Measurements from ENCODE around the gene GLIS1. TPM values are rescaled to one million over a fixed set of nuclear protein-coding genes. Genes with fewer than 3 reads are reported as not detected.

The GLIS1 gene
- total RNA-seq, 2 donors from 2014 or later: not detected

DNA sequence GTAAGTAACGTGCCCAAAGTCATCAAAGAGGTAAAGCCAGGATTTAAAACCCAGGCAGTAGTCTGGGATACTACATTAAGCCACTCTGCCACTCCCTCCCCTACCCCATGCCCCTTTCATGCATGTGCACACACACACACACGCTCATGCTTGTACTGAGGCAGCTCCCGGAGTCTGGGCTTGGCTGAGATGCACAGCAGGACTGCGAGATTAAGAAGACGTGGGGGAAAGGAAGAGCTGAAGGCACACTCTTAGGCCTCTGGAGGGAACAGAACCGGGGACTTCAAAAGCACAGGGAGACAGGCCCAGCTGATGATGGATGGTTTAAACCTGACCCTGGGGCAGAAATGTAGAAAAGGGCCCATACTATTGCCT lies 98.3 kb downstream of the GLIS1 start:
- H3K36me3 Mint-ChIP-seq: no peaks in the 10 kb centered on the region
- H3K9me3 Mint-ChIP-seq: no peaks in the 10 kb centered on the region
- ATAC-seq (no peak), DNase-seq (ENCODE audit: low spot score) (no peak)
- no peak overlapping the region for H3K4me3 Mint-ChIP-seq
- H3K4me1 Mint-ChIP-seq (ENCODE audit: low read depth in 2 of 2): no peaks in the 10 kb centered on the region
- H3K27me3 Mint-ChIP-seq: peaks cover 0 to 5% of the 10 kb centered on the region in 2 donors
- H3K27ac Mint-ChIP-seq: no peak overlapping the region

DNA sequence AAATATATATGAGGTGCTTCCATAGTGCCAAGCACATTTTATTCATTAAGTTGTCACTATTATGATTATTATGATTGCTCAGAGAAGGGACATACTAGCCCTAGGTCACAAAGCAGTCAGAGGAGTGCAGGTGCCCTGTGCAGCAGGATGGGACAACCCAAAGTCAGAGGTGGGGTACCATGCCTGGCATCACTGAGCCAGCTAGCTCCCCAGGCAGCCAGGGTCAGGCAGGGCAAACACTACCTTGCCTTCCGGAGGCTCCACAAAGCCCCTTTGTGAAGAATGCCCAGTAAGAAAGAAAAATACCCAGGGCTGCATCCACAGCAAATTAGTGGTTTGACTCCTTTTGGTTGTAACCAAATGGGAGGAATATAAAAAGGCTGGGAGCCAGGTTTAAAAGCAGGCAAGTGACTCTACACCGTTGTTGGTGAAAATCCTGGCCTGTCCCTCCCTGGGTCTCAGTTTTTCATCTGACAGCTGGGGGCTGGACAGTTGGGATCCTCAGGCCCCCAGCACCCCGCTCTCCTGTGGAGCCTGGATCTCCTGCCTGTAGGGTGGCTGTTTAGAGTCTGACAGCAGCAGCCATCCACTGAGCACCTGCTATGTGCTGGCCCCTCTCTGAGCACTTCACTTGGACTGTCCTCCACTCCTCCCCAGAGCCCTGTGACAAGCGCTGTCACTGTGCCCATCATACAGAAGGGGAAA lies 98.8 kb downstream of the GLIS1 start:
- Mint-ChIP-seq H3K27ac (no peak overlapping the region), H3K36me3 (no peaks in the 10 kb centered on the region), H3K27me3 (peaks cover 0 to 5% of the 10 kb centered on the region in 2 donors), H3K4me3 (no peak overlapping the region), H3K4me1 (ENCODE audit: low read depth in 2 of 2) (no peaks in the 10 kb centered on the region), H3K9me3 (no peaks in the 10 kb centered on the region)
- DNase-seq (ENCODE audit: low spot score) (no peak), ATAC-seq (no peak)

DNA sequence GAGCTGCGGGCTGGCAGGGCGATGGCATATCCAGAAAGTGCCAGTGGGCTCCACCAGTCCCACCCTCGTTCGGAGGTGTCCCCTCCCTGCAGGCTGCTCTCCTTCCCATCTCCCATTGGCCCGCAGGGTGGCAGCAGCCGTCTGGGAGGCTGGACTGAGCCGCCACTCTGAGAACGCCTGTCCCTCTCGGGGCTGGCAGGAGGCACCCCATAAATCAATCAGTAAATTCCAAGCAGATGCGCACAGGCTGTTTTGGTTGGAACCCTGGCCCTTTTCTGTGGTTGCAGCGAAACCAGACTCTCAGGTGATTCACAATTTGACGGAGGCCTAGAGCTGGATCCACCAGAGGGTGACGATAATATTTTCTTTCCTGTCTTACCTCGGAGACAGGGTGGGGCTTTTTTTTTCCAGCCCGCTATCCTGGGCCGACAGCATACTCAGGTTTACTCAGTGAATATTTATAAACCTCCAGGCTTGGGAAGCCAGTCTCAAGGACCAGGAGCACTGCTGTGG lies 99.7 kb downstream of the GLIS1 start:
- Mint-ChIP-seq H3K4me3 (no peak overlapping the region), H3K27me3 (peaks cover 0 to 5% of the 10 kb centered on the region in 2 donors), H3K9me3 (no peaks in the 10 kb centered on the region), H3K4me1 (ENCODE audit: low read depth in 2 of 2) (no peaks in the 10 kb centered on the region), H3K27ac (no peak overlapping the region), H3K36me3 (no peaks in the 10 kb centered on the region)
- no peak for ATAC-seq
- no peak for DNase-seq (ENCODE audit: low spot score)

DNA sequence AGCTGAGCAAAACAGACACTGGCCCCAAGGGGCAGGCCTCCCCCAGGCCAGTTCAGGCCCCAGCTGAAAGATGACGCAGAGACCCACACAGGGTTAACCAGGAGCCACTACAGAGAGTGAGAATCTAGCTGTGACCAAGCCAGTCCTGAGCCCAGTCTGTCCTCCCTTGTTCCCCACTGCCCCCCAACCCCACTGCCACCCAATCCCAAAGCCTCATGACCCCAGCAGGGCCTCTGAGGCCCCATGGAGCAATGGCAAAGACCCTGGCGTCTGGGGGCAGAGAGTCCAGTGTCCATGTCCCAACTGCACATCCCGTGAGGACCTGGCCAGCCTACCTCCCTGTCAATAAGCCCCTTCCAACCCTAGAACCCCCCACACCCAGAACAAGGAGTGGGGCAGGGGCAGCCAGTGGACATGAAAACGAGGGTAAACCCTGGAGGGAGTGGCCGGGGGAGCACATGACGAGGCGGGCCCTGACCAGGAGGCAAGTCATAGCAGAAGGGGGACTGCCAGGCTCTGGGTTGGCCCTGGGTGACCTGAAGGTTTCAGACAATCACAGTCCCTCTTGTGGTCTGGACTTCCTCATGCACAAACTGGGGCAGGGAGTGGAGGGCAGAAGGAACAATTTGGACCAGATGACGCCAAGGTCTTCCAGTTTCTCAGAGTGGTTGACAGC lies 100.5 kb downstream of the GLIS1 start:
- Mint-ChIP-seq H3K27me3 (peaks cover 0 to 5% of the 10 kb centered on the region in 2 donors), H3K36me3 (no peaks in the 10 kb centered on the region), H3K4me3 (no peak overlapping the region), H3K27ac (no peak overlapping the region), H3K4me1 (ENCODE audit: low read depth in 2 of 2) (no peaks in the 10 kb centered on the region), H3K9me3 (no peaks in the 10 kb centered on the region)
- ATAC-seq: no peak
- DNase-seq (ENCODE audit: low spot score): no peak

DNA sequence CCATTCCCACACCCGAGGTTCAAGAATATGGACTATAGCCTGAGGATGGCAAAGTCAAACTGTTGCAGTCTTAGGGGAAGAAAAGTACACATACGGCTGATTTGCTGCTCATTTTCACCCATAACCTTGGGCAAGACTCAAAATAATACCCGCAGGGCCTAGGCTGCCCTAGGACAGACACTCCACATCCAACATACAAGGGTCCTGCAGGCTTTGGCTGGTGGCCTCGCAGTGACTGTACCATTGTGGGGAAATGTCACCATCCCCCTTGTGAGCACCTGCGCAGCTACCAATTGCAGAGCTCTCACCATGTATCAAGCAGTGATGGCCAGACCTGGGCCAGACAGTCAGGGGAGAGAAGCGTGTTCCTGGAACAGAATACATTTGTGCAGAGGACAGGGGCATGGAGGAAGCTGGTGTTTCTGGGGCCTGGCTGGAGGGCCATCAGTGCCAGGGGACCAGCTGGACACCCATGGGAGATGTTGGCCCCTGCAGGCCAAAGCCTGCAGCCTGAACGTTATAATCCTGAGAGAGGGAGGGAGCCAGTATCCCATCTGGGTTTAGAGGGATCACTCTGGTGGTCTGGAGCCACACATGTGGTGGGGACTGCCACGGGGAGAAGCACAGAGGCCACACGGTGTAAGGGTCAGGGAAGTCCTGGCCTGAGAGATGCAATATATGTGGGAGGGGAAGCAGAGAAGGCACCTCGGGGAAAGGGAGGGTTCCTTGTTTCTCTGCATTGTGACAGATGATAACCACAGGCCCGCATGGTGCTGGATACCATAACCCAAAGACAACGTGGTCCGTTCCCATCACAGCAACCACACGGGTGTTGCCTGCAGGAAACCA lies 101.2 kb downstream of the GLIS1 start:
- H3K9me3 Mint-ChIP-seq: no peaks in the 10 kb centered on the region
- no peaks in the 10 kb centered on the region for H3K4me1 Mint-ChIP-seq (ENCODE audit: low read depth in 2 of 2)
- no peaks in the 10 kb centered on the region for H3K36me3 Mint-ChIP-seq
- no peak overlapping the region for H3K27ac Mint-ChIP-seq
- peaks cover 0 to 2% of the 10 kb centered on the region in 2 donors for H3K27me3 Mint-ChIP-seq
- DNase-seq (ENCODE audit: low spot score) (no peak), ATAC-seq (no peak)
- H3K4me3 Mint-ChIP-seq: no peak overlapping the region

DNA sequence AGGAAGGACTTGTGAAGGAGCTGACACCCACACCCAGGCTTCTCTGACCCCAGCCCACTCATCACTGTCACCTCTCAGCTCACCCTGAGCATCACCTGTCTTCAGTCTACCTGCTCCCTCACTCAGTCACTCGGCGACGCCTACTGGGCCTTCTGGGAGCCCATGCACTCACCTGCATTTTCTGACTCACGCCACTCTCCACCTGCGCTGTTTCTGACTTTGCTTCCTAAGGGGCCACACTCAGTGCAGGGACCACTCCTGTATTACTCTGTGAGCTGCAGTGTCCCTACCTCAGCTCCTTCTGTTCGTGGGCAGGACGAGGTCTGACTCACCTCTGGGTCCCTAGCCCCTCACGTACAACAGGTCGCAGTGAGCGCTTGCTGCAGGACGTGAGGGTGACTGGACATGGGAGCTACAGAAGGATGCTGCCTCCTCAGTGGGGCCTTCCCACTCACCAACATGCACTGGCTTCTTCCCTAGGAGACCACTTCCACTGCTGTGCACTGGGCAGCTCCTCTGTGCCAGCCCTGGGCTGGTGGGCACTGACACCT lies 102.3 kb downstream of the GLIS1 start:
- ATAC-seq (peak in 1 of 2 donors; percentile 44), DNase-seq (ENCODE audit: low spot score) (no peak)
- no peaks in the 10 kb centered on the region for H3K4me1 Mint-ChIP-seq (ENCODE audit: low read depth in 2 of 2)
- H3K4me3 Mint-ChIP-seq: no peak overlapping the region
- H3K9me3 Mint-ChIP-seq: no peaks in the 10 kb centered on the region
- no peak overlapping the region for H3K27ac Mint-ChIP-seq
- H3K27me3 Mint-ChIP-seq: no peaks in the 10 kb centered on the region
- no peaks in the 10 kb centered on the region for H3K36me3 Mint-ChIP-seq

DNA sequence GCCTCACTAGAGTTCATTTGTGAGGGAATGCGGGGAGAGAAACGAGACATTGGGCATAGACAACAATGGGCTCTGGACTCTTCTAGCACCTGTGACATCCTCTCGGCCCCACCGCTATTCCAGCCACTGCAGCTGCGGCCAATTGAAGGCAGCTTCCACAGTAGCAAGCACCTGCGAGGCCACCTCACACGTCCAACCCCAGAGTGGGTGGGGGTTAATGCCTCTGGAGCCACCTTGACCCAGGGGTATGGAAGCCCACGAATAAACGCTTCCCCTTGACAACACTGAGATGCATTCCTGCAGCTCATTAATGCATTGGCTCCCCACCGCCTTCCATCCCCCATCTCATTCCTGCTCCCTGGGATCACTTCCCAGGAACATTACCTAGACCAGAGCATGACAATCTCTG lies 104.4 kb downstream of the GLIS1 start:
- Mint-ChIP-seq H3K36me3 (no peaks in the 10 kb centered on the region), H3K27ac (no peak overlapping the region), H3K4me3 (no peak overlapping the region), H3K27me3 (peaks cover 0 to 2% of the 10 kb centered on the region in 2 donors), H3K9me3 (no peaks in the 10 kb centered on the region), H3K4me1 (ENCODE audit: low read depth in 2 of 2) (no peaks in the 10 kb centered on the region)
- ATAC-seq (no peak), DNase-seq (ENCODE audit: low spot score) (no peak)

DNA sequence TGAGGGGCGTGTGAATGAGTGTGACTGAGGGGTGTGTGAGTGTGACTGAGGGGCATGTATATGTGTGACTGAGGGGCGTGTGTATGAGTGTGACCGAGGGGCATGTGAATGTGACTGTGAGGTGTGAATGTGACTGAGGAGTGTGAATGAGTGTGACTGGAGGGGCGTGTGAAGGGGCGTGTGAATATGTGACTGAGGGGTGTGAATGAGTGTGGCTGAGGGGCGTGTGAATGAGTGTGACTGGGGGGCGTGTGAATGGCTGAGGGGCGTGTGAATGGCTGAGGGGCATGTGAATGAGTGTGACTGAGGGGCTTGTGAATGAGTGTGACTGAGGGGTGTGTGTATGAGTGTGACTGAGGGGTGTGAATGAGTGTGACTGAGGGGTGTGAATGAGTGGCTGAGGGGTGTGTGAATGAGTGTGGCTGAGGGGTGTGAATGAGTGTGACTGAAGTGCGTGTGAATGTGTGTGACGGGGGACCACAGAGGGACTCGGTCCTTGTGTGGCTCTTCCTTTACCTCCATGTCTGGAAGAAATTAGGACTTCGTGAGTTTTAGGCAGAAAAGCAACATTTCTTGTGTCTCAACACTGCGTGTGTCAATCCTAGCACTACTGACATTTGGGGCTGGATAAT lies 105.8 kb downstream of the GLIS1 start:
- DNase-seq (ENCODE audit: low spot score): no peak
- Mint-ChIP-seq H3K9me3 (no peaks in the 10 kb centered on the region), H3K27me3 (peaks cover 0 to 3% of the 10 kb centered on the region in 2 donors), H3K27ac (no peak overlapping the region), H3K4me1 (ENCODE audit: low read depth in 2 of 2) (no peaks in the 10 kb centered on the region), H3K36me3 (no peaks in the 10 kb centered on the region), H3K4me3 (no peak overlapping the region)
- ATAC-seq: no peak

DNA sequence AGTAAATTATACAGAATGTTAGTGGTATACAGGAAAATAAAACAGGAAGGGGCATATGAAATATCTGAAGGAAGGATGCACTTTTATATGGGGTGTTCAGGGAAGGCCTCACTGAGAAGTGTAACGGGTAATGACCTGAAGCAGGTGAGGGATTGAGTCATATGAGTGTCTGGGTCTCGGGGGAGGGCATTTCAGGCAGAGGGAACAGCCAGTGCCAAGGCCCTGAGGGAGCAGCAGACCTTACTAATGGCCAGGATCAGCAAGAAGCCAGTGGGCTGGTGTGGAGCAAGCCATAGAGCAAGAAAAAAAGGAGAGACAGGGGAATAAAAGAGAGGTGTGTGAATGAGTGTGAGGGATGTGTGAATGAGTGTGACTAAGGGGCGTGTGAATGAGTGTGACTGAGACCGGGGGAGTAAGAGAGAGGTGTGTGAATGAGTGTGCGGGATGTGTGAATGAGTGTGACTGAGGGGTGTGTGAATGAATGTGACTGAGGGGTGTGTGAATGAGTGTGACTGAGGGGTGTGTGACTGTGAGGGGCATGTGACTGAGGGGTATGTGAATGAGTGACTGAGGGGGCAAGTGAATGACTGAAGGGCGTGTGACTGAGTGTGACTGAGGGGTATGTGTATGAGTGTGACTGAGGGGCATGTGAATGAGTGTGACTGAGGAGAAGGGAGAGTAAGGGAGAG lies 107.2 kb downstream of the GLIS1 start:
- Mint-ChIP-seq H3K9me3 (no peaks in the 10 kb centered on the region), H3K27ac (no peak overlapping the region), H3K4me1 (ENCODE audit: low read depth in 2 of 2) (no peaks in the 10 kb centered on the region), H3K4me3 (no peak overlapping the region), H3K36me3 (no peaks in the 10 kb centered on the region), H3K27me3 (peaks cover 0 to 3% of the 10 kb centered on the region in 2 donors)
- no peak for DNase-seq (ENCODE audit: low spot score)
- ATAC-seq: no peak

DNA sequence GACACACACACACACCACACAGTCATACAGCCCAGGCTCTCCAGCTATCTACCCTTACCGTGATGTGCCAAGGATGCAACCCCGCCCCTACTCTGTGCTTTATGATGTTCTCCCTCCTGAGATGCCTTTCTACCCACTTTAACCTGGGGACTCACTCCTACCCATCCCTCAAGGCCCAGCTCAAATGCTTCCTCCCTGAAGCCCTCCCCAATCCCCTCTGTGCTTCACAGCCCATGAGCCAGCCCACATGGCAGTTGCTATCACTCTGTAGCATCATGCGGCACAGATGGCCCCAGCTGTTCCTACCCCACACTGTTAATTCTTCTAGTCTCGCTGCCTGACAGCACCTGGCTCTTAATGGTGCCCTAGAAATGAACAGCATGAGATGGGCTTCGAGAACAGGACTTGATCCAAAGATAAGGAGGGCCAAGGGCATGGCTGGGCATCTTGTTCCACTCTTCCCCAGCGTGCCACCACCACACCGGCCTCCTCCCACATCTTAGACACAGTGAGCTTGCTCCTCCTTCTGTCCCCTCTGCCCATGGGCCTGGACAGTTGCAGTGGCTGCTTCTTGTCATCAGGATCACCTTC lies 109.8 kb downstream of the GLIS1 start:
- Mint-ChIP-seq H3K9me3 (no peaks in the 10 kb centered on the region), H3K36me3 (no peaks in the 10 kb centered on the region), H3K27me3 (peaks cover 0 to 3% of the 10 kb centered on the region in 2 donors), H3K4me3 (no peak overlapping the region), H3K4me1 (ENCODE audit: low read depth in 2 of 2) (no peaks in the 10 kb centered on the region), H3K27ac (no peak overlapping the region)
- DNase-seq (ENCODE audit: low spot score) (no peak), ATAC-seq (peak in 1 of 2 donors; percentile 26)

DNA sequence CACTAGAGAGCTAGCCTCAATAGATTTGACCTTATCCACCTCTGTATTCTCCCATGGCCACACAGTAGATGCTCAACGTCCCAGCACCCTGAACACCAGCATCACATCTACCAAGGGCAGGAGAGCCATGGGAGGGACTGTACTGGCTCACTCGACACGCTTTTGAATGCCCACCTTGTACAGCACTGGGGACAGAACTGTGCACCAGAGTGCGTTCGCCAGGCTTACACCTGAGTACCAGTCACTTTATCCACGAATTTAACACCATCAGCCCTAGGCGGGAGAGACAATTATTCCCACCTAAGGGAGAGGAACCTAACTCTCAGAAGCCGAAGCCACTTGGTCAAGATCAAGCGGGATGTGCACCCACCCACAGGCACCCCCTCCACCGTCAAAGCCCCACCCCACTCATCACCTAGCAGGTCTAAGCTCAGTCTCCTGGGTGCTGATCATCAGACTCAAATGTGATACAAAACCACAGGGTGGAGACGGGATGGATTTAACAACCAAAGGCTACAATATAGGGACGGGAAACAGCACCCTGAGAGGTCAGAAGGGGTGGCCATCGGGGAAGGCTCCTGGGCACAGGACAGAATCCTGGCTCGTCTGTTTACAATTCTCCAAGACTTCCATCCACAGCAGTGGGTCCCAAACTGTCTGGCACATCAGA lies 110.5 kb downstream of the GLIS1 start:
- no peaks in the 10 kb centered on the region for H3K4me1 Mint-ChIP-seq (ENCODE audit: low read depth in 2 of 2)
- ATAC-seq (peak in 1 of 2 donors; percentile 32), DNase-seq (ENCODE audit: low spot score) (no peak)
- peaks cover 0 to 3% of the 10 kb centered on the region in 2 donors for H3K27me3 Mint-ChIP-seq
- H3K27ac Mint-ChIP-seq: no peak overlapping the region
- H3K36me3 Mint-ChIP-seq: no peaks in the 10 kb centered on the region
- H3K9me3 Mint-ChIP-seq: no peaks in the 10 kb centered on the region
- no peak overlapping the region for H3K4me3 Mint-ChIP-seq

DNA sequence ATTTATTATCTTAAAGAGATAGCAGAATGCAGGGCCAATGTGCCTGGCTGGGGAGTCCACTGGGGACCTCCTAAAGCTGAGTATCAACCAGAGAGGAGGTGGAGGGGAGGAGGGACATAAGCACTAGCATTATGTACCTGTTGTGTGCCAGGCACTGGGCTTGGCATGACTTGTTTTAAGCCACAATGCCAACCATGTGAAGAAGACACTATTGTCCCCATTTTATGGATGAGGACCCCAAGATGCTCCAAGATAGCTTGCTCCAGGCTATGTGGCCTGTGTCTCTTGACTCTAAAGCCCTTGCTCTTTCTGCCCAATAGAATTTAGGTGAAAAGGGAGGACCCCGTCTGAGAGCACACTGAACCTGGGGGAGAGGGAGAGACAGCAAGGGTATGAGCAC lies 111.3 kb downstream of the GLIS1 start:
- Mint-ChIP-seq H3K36me3 (no peaks in the 10 kb centered on the region), H3K9me3 (no peaks in the 10 kb centered on the region), H3K4me1 (ENCODE audit: low read depth in 2 of 2) (no peaks in the 10 kb centered on the region), H3K27me3 (peaks cover 0 to 3% of the 10 kb centered on the region in 2 donors), H3K27ac (no peak overlapping the region), H3K4me3 (no peak overlapping the region)
- no peak for ATAC-seq
- DNase-seq (ENCODE audit: low spot score): no peak

All from natural killer cell treated with Interleukin-12 subunit alpha and Interleukin-12 subunit beta and Interleukin-15 and Interleukin-18, amount 100 ng/mL, for 72 hours (primary cell).